Ishikawa (cell line): ENCODE measurements around the gene AP1G1.

Experiments
- CEBPB ChIP-seq: IDR thresholded peaks from 2 replicates; pipeline ENCODE4 v1.6.1; 2012
- CREB1 ChIP-seq: IDR thresholded peaks from 2 replicates; pipeline ENCODE4 v1.6.1; 2012; ENCODE audit warnings: low read depth
- EGR1 ChIP-seq: IDR thresholded peaks from 2 replicates; pipeline ENCODE4 v1.6.1; 2012
- EP300 ChIP-seq: IDR thresholded peaks from 2 replicates; pipeline ENCODE4 v1.6.1; 2012; ENCODE audit warnings: borderline replicate concordance
- FOXM1 ChIP-seq: IDR thresholded peaks from 2 replicates; pipeline ENCODE4 v1.6.1; 2012; ENCODE audit warnings: low read depth, borderline replicate concordance
- NFIC ChIP-seq: IDR thresholded peaks from 2 replicates; pipeline ENCODE4 v1.6.1; 2012
- RAD21 ChIP-seq: IDR thresholded peaks from 2 replicates; pipeline ENCODE4 v1.6.1; 2012; ENCODE audit warnings: low read depth
- TAF1 ChIP-seq: IDR thresholded peaks from 2 replicates; pipeline ENCODE4 v1.6.1; 2012; ENCODE audit warnings: low read depth, mild to moderate bottlenecking
- TCF12 ChIP-seq: IDR thresholded peaks from 2 replicates; pipeline ENCODE4 v1.6.1; 2012; ENCODE audit warnings: low read depth
- TEAD4 ChIP-seq: IDR thresholded peaks from 2 replicates; pipeline ENCODE4 v1.6.1; 2012
- YY1 ChIP-seq: IDR thresholded peaks from 2 replicates; pipeline ENCODE4 v1.6.1; 2012; ENCODE audit warnings: low read depth
- ZBTB7A ChIP-seq: IDR thresholded peaks from 2 replicates; pipeline ENCODE4 v1.6.1; 2012; ENCODE audit warnings: low read depth
- TF ChIP-seq, protein P1 (sequence below): IDR thresholded peaks from 2 replicates; pipeline ENCODE4 v1.6.1; 2012
- TF ChIP-seq, protein P2 (sequence below): IDR thresholded peaks from 2 replicates; pipeline ENCODE4 v1.6.1; 2012
- TF ChIP-seq, protein P3 (sequence below): IDR thresholded peaks from 2 replicates; pipeline ENCODE4 v1.6.1; 2012; ENCODE audit warnings: low read depth, mild to moderate bottlenecking

Gene AP1G1

DNA sequence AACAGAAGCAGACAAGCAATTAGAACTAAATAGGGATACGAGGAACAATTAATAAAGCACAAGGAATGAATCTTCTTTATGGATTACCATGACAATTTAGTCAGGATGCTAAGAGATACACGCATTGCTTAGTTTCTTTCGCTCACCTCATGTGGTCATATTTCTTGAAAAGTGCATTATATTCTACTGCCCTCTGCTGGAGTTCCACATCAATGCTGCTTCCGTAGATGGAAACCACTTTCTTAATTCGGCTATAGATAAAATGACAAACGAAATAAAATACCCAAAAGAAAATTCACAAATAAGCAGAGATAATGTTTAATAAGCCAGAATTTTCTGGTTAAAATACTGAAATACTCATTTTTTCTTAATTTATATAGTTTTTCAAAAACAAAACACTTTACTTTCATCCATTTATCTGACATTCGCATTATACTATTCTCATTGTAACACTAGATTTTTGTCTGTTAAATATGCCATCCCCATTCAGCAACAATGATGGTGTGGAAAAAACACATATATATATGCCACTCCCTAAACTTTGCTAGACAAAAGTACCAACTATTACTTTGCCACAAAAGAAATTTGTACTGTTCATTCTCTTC lies 62.1 kb downstream of the AP1G1 start:
- TF ChIP-seq RAD21 (peak; percentile 46), NFIC (no peak)
- TF ChIP-seq, protein P1, sequence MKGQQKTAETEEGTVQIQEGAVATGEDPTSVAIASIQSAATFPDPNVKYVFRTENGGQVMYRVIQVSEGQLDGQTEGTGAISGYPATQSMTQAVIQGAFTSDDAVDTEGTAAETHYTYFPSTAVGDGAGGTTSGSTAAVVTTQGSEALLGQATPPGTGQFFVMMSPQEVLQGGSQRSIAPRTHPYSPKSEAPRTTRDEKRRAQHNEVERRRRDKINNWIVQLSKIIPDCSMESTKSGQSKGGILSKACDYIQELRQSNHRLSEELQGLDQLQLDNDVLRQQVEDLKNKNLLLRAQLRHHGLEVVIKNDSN = no peak

DNA sequence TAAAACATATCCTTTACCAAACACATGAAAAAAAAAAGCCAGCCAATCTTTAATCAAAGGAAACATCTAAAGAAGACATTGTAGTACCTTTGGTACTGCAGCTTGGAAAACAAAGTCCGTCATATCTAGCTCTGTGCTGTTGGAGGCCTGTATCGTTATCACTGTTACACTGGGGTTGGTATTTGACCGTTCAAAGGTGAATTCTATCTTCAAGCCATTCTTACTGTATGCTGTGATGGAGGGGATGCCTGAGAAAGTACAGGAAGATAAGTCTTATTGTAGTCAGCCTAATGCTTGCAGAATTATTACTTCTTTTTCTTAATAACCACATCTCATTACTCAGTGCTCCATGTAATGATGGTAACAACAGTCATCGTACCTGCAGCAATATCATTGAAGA lies 69.8 kb downstream of the AP1G1 start:
- TF ChIP-seq EGR1 (no peak), RAD21 (no peak), TEAD4 (no peak), NFIC (no peak), YY1 (no peak), ZBTB7A (no peak), TCF12 (no peak), CREB1 (no peak)
- TF ChIP-seq, protein P1 = no peak
- TF ChIP-seq, protein P2, sequence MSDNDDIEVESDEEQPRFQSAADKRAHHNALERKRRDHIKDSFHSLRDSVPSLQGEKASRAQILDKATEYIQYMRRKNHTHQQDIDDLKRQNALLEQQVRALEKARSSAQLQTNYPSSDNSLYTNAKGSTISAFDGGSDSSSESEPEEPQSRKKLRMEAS = no peak

DNA sequence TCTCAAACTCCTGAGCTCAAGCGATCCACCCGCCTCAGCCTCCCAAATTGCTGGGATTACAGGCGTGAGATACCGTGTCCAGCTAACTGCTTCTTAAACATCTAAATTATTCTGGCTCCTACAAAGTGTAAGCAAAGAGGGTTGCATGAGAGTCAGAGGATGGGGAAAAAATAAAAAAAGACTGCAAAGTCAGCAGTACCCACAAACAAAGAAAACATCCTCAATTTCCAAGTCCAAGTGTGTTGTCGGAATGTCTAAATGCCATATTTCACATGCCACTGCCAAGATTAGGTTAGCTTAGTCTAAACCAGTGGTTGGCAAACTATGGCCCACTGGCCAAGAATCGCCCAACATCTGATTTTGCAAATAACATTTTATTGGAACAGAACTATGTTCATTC lies 71.1 kb downstream of the AP1G1 start:
- TF ChIP-seq TEAD4 = no peak
- TF ChIP-seq YY1 = no peak
- no peak for TF ChIP-seq EP300
- TF ChIP-seq, protein P3, sequence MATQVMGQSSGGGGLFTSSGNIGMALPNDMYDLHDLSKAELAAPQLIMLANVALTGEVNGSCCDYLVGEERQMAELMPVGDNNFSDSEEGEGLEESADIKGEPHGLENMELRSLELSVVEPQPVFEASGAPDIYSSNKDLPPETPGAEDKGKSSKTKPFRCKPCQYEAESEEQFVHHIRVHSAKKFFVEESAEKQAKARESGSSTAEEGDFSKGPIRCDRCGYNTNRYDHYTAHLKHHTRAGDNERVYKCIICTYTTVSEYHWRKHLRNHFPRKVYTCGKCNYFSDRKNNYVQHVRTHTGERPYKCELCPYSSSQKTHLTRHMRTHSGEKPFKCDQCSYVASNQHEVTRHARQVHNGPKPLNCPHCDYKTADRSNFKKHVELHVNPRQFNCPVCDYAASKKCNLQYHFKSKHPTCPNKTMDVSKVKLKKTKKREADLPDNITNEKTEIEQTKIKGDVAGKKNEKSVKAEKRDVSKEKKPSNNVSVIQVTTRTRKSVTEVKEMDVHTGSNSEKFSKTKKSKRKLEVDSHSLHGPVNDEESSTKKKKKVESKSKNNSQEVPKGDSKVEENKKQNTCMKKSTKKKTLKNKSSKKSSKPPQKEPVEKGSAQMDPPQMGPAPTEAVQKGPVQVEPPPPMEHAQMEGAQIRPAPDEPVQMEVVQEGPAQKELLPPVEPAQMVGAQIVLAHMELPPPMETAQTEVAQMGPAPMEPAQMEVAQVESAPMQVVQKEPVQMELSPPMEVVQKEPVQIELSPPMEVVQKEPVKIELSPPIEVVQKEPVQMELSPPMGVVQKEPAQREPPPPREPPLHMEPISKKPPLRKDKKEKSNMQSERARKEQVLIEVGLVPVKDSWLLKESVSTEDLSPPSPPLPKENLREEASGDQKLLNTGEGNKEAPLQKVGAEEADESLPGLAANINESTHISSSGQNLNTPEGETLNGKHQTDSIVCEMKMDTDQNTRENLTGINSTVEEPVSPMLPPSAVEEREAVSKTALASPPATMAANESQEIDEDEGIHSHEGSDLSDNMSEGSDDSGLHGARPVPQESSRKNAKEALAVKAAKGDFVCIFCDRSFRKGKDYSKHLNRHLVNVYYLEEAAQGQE = no peak
- no peak for TF ChIP-seq CREB1
- no peak for TF ChIP-seq TAF1
- TF ChIP-seq, protein P1 = no peak
- TF ChIP-seq RAD21 = no peak
- TF ChIP-seq CEBPB = no peak
- no peak for TF ChIP-seq TCF12

DNA sequence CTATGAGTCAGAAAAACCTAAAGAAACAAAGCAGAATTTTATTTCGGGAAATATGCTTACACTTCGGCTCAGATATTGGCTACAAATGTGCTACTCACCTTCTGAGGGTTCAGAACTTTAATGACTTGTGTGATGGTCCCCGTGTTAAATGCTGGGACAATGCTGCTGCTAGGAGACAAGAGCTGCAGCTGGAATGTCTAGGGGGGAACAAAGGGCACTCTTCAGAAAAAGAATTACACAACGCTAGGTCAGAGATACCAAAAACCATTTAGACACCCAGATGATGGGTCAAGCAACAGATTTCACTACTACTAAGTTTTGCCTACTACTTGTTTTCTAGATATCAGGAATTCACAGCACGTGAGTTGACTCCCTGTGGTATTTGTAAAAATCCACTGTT lies 74.1 kb downstream of the AP1G1 start:
- TF ChIP-seq TEAD4 = no peak

DNA sequence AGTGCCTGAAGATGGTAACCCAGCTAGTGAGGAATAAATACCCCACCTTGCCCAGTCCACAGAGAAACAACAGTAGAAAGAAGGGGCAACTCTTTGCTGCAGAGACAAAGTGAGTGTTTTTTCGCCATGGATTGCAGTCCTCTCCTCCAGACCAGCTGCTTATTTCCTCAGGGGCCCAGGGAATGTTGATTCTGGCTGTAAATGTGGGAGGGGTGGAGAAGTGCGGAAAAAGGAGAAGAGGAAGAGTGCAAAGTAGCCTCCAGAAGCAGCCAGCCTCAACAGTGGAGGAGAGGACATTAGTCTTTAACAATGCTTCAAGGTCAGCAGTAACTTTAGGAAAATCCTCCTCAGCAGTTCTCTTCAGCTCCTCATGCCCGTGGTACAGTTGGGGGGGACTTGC lies 76.0 kb downstream of the AP1G1 start:
- no peak for TF ChIP-seq FOXM1
- no peak for TF ChIP-seq YY1
- TF ChIP-seq TAF1 = no peak
- no peak for TF ChIP-seq NFIC
- TF ChIP-seq CEBPB = no peak
- TF ChIP-seq TEAD4 = no peak
- TF ChIP-seq, protein P3 = no peak
- TF ChIP-seq, protein P2 = no peak

DNA sequence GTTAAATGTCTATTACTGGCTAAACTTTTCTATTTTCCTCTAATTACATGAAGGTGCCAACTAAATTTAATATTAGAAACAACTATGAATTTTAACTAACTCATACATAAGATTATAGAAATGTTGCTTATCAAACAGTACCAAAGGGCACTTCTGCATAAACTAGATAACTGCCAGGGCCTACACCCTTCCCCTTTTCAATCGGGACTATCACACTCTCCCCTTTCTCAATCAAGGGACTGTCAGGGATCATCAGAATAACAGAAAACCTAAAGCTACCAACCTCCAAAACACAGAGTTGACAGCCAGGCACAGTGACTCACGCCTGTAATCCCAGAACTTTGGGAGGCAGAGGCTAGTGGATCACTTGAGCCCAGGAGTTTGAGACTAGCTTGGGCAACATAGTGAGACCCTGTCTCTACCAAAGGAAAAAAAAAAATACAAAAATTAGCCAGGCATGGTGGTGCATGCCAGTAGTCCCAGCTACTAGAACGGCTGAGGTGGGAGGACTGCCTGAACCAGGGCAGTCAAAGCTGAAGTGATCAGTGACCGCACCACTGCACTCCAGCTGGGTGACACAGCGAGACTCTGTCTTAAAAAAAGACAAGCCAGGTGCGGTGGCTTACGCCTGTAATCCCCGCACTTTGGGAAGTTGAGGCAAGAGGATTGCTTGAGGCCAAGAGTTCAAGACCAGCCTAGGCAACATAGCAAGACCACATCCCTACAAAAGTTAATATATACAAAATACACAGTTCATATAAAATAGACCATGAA lies 80.9 kb downstream of the AP1G1 start:
- TF ChIP-seq CEBPB (no peak), CREB1 (no peak), EGR1 (no peak), NFIC (no peak), ZBTB7A (no peak)
- TF ChIP-seq, protein P1 = no peak
- TF ChIP-seq, protein P3 = no peak
